Measurements from ENCODE around the gene CITED4.

- no peak for TF ChIP-seq CTCF (IDR thresholded peaks at IDR 0.05; ENCODE audit: poor library complexity, severe bottlenecking)
- TF ChIP-seq POLR2AphosphoS5 (IDR thresholded peaks at IDR 0.05) = no peak
- TF ChIP-seq EZH2 (IDR thresholded peaks at IDR 0.05; ENCODE audit: borderline replicate concordance, insufficient read depth, low read length, poor library complexity, severe bottlenecking) = no peak
- no peak for TF ChIP-seq EP300 (conservative IDR thresholded peaks at IDR 0.05; ENCODE audit: poor library complexity, severe bottlenecking)
- no peak for TF ChIP-seq RAD21 (conservative IDR thresholded peaks at IDR 0.05)
- no peak for TF ChIP-seq SMC3 (conservative IDR thresholded peaks at IDR 0.05; ENCODE audit: poor library complexity)
- no peak for TF ChIP-seq REST (IDR thresholded peaks at IDR 0.05; ENCODE audit: borderline replicate concordance)
- TF ChIP-seq TAF1 (IDR thresholded peaks at IDR 0.05; ENCODE audit: low read depth) = no peak
These were observed 22.9 kb downstream of the CITED4 start for GRCh38 chr1:40838980-40839942.
